K562 (cell line): ENCODE results near the gene TSPAN3. TPM values are rescaled to one million over a fixed set of nuclear protein-coding genes. Genes with fewer than 3 reads are reported as not detected.

ENCODE experiments used
- ATAC-seq: fragments of 200-7000 bp; cut with Tn5 transposase; 3 replicates; pipeline ENCODE4 v1.9.1; 2020; ENCODE audit warnings: moderate library complexity
- Bru-seq: library from RNA; stranded (reverse); fragments of 400-500 nt; gene quantifications from one replicate; lab custom pipeline; 2021; lab: Mats Ljungman, UMichigan
- BruChase-seq, 2 experiments: library from RNA; stranded (reverse); fragments of 400-500 nt; gene quantifications; one replicate each; lab custom pipeline; 2021; lab: Mats Ljungman, UMichigan
- BruUV-seq: library from RNA; stranded (reverse); fragments of 400-500 nt; replicated peaks from 2 replicates; lab custom pipeline; 2021; lab: Mats Ljungman, UMichigan
- CTCF ChIA-PET: fragments of 300-600 bp; formaldehyde crosslinking; extraction: SDS; loops from one replicate; lab custom pipeline; 2021; ENCODE audit warnings: low intra/inter-chr PET ratio; lab: Yijun Ruan, JAX
- POLR2A ChIA-PET: fragments of 300-600, 350-650 bp; sonication (Branson Sonifier 250); formaldehyde crosslinking; extraction: SDS; loops from one replicate; lab custom pipeline; 2021; ENCODE audit warnings: antibody characterized with exemption, inconsistent platforms; lab: Yijun Ruan, JAX
- DNase-seq, 4 experiments: peaks; one replicate each; pipeline versions ENCODE4 v3.0.0 to v3.0.0-alpha.2; 2011 to 2018; ENCODE audit warnings: low spot score in 3 of 4, mixed read lengths in 3 of 4; ENCODE audit errors: extremely low read depth in 1 of 4
- FAIRE-seq: peaks from 2 replicates; lab custom pipeline; 2011; peaks lifted over from hg19 to GRCh38; lab: Jason Lieb, UNC
- H2AFZ ChIP-seq: 2 replicates; pipeline ENCODE4 v1.6.0; 2011; ENCODE audit warnings: low read depth, low read length, control low read depth, inconsistent platforms
- H3K27ac ChIP-seq: fragments of 200-600 bp; 3 replicates; pipeline ENCODE4 v1.8.0; 2011; ENCODE audit warnings: low read depth, mild to moderate bottlenecking, control low read depth, inconsistent platforms, low read length, moderate library complexity, mixed read lengths; ENCODE audit errors: extremely low read depth
- H3K27me3 ChIP-seq, 2 experiments: fragments of 300-600 bp in 1 of 2; 2 replicates in 1 of 2; 3 replicates in 1 of 2; pipeline versions ENCODE4 v1.6.0 to v1.8.0; 2011; ENCODE audit warnings: inconsistent platforms in 2 of 2, low read length in 2 of 2, mild to moderate bottlenecking in 1 of 2, mixed read lengths in 1 of 2, moderate library complexity in 1 of 2; ENCODE audit not compliant: control insufficient read depth in 2 of 2, insufficient read depth in 2 of 2
- H3K36me3 ChIP-seq: fragments of 300-600 bp; 3 replicates; pipeline ENCODE4 v1.8.0; 2011; ENCODE audit warnings: mild to moderate bottlenecking, low read length, inconsistent platforms; ENCODE audit not compliant: control insufficient read depth, insufficient read depth
- H3K4me1 ChIP-seq, 2 experiments: fragments of 200-600 bp in 1 of 2; replicated peaks in 1 of 2; 2 replicates in 1 of 2; 3 replicates in 1 of 2; pipeline versions ENCODE4 v1.5.1 to v1.8.0; 2011; ENCODE audit warnings: inconsistent platforms in 2 of 2, low read length in 2 of 2, mild to moderate bottlenecking in 1 of 2, mixed read lengths in 1 of 2, moderate library complexity in 1 of 2; ENCODE audit not compliant: control insufficient read depth in 2 of 2, insufficient read depth in 2 of 2
- H3K4me2 ChIP-seq: 2 replicates; pipeline ENCODE4 v1.6.1; 2011; ENCODE audit warnings: low read length, control low read depth, inconsistent platforms, mixed read lengths; ENCODE audit not compliant: insufficient read depth
- H3K4me3 ChIP-seq: fragments of 200-600 bp; sonication (generic), shearing (Covaris generic); 2 replicates; pipeline ENCODE4 v1.5.1; 2016; ENCODE audit warnings: control low read depth, inconsistent platforms
- H3K79me2 ChIP-seq: fragments of 200-600 bp; 3 replicates; pipeline ENCODE4 v1.8.0; 2011; ENCODE audit warnings: low read length, inconsistent platforms; ENCODE audit not compliant: control insufficient read depth, insufficient read depth
- H3K9ac ChIP-seq, 2 experiments: 2 replicates each; pipeline versions ENCODE4 v1.6.0 to v1.6.1; 2011; ENCODE audit warnings: low read depth in 2 of 2, low read length in 2 of 2, control low read depth in 1 of 2, inconsistent platforms in 1 of 2, mild to moderate bottlenecking in 1 of 2, mixed read lengths in 1 of 2; ENCODE audit not compliant: insufficient read depth in 1 of 2
- H3K9me1 ChIP-seq: one replicate; pipeline ENCODE4 v1.6.0; 2011; ENCODE audit warnings: inconsistent platforms, mild to moderate bottlenecking, low read length, moderate library complexity; ENCODE audit not compliant: control insufficient read depth, insufficient read depth
- H3K9me3 ChIP-seq: replicated peaks from 2 replicates; pipeline ENCODE4 v1.5.1; 2011; ENCODE audit warnings: low read depth, low read length, inconsistent platforms; ENCODE audit not compliant: control insufficient read depth, insufficient read depth
- H4K20me1 ChIP-seq: replicated peaks from 2 replicates; pipeline ENCODE4 v1.6.1; 2011; ENCODE audit warnings: low read length, inconsistent platforms, mixed read lengths; ENCODE audit not compliant: control insufficient read depth, insufficient read depth
- CTBP1 ChIP-seq: fragments of 450-650 bp; IDR thresholded peaks from 2 replicates; pipeline ENCODE4 v1.6.1; 2016; ENCODE audit warnings: borderline replicate concordance
- ELF2 ChIP-seq: fragments of 250-450 bp; sonication (Bioruptor Pico); IDR thresholded peaks from 2 replicates; pipeline ENCODE4 v1.5.0; 2021; ENCODE audit warnings: mild to moderate bottlenecking
- FOXJ3 ChIP-seq: sonication (generic); formaldehyde crosslinking; IDR thresholded peaks from 2 replicates; pipeline ENCODE4 v1.4.0; 2020; ENCODE audit warnings: mild to moderate bottlenecking, missing genetic modification reagents
- HCFC1 ChIP-seq: IDR thresholded peaks from 2 replicates; pipeline ENCODE4 v1.6.1; 2012; ENCODE audit warnings: low read depth, low read length, improper control_type of control experiment
- ILF3 ChIP-seq: fragments of 450-650 bp; IDR thresholded peaks from 2 replicates; pipeline ENCODE4 v1.6.1; 2018; ENCODE audit warnings: antibody characterized with exemption, mild to moderate bottlenecking, moderate library complexity, borderline replicate concordance
- KAT8 ChIP-seq: fragments of 450-650 bp; IDR thresholded peaks from 2 replicates; pipeline ENCODE4 v1.6.1; 2016; ENCODE audit warnings: low read depth, mild to moderate bottlenecking
- NR2F6 ChIP-seq: fragments of 450-650 bp; formaldehyde crosslinking; IDR thresholded peaks from 2 replicates; pipeline ENCODE4 v1.4.0; 2020; ENCODE audit warnings: mild to moderate bottlenecking
- SAP30 ChIP-seq: fragments of 200-600 bp; sonication (generic); IDR thresholded peaks from 2 replicates; pipeline ENCODE4 v1.6.1; 2012; ENCODE audit warnings: borderline replicate concordance, low read depth, mild to moderate bottlenecking, moderate library complexity, low read length, control low read depth, inconsistent platforms; ENCODE audit not compliant: insufficient read depth, poor library complexity, severe bottlenecking
- TCF3 ChIP-seq: sonication (generic); formaldehyde crosslinking; IDR thresholded peaks from 2 replicates; pipeline ENCODE4 v1.4.0; 2020; ENCODE audit warnings: mild to moderate bottlenecking, missing genetic modification reagents
- ZBTB1 ChIP-seq: sonication (generic); formaldehyde crosslinking; IDR thresholded peaks from 2 replicates; pipeline ENCODE4 v1.8.1; 2023; ENCODE audit warnings: missing genetic modification reagents, low read depth, mild to moderate bottlenecking, borderline replicate concordance
- ZNF57 ChIP-seq: fragments of 450-650 bp; formaldehyde crosslinking; IDR thresholded peaks from 2 replicates; pipeline ENCODE4 v1.4.0; 2020; ENCODE audit warnings: mild to moderate bottlenecking, moderate library complexity
- WGBS: fragments of 100-300 bp; shearing (Covaris generic); methylation state at CpG from one replicate; pipeline ENCODE4 v1.1.6; 2016; ENCODE audit warnings: low coverage, mixed read lengths; ENCODE audit not compliant: insufficient coverage; ENCODE audit errors: missing lambda C conversion rate; 5-methylcytosine and 5-hydroxymethylcytosine counted together
- in situ Hi-C: fragments of 300-500 bp; cut with MboI; formaldehyde crosslinking; loops from 4 replicates; pipeline ENCODE4 v1.15.0; 2018; ENCODE audit warnings: inconsistent platforms, mixed read lengths
- intact Hi-C: fragments of 100-400 bp; cut with micrococcal nuclease; formaldehyde crosslinking; loops from 2 replicates; pipeline ENCODE4 v1.14.2; 2022
- long read RNA-seq, 3 experiments: library from polyadenylated mRNA in 2 of 3; library from RNA in 1 of 3; unstranded in 2 of 3; stranded (forward) in 1 of 3; transcript quantifications; one replicate each; pipeline ENCODE4 v2.0.0, GENCODE V29; 2019 to 2022
- polyA minus RNA-seq, 3 experiments: library from RNA; depleted of rRNA, polyadenylated mRNA; stranded (reverse); fragments of >200 nt; gene quantifications; 2 replicates each; pipeline ENCODE4 v1.2.3, GENCODE V29; 2011
- polyA plus RNA-seq, 8 experiments: library from polyadenylated mRNA; depleted of rRNA in 4 of 8; stranded (reverse) in 5 of 8; unstranded in 3 of 8; fragments of >200 nt; fragmentation: Nextera tagmentation in 2 of 8; fragmentation: Illumina TruSeq in 1 of 8; extraction: Ambion mirVana in 2 of 8; extraction: Trizol in 1 of 8; gene quantifications; 2 replicates each; pipeline versions ENCODE4 v1.2.1 to v1.2.3, GENCODE V29; 2011 to 2014; ENCODE audit warnings: inconsistent platforms in 1 of 8, missing spikeins in 1 of 8
- total RNA-seq, 7 experiments: library from RNA; depleted of rRNA in 6 of 7; stranded (reverse); fragments of >200 nt in 6 of 7; fragmentation: Illumina TruSeq in 2 of 7; extraction: Trizol in 2 of 7; gene quantifications; 2 replicates each; pipeline versions ENCODE4 v1.2.1 to v1.2.3, GENCODE V29; 2011 to 2021; ENCODE audit warnings: low replicate concordance in 1 of 7
- TF ChIP-seq, protein P1 (sequence below): fragments of 250-450 bp; sonication (Bioruptor Pico); IDR thresholded peaks from 2 replicates; pipeline ENCODE4 v1.4.0; 2020
- TF ChIP-seq, protein P2 (sequence below): fragments of 250-450 bp; sonication (Bioruptor Pico); IDR thresholded peaks from 2 replicates; pipeline ENCODE4 v1.4.0; 2020; ENCODE audit warnings: mild to moderate bottlenecking, moderate library complexity

TSPAN3 gene
- total RNA-seq (2011; cell fraction: chromatin; rRNA removed; ENCODE audit: low replicate concordance) = 90.2 and 103 TPM in 2 replicates
- total RNA-seq (2011; cell fraction: nucleolus; rRNA removed) = 110 and 114 TPM in 2 replicates
- 163 and 180 TPM in 2 replicates for total RNA-seq (2011; cell fraction: nucleoplasm; rRNA removed)
- total RNA-seq (2014; rRNA removed) (48.5 and 51.8 TPM in 2 replicates), total RNA-seq (2014; rRNA removed; fragmentation: Illumina TruSeq; extraction: Trizol) (71.1 and 79.7 TPM in 2 replicates), total RNA-seq (2015; rRNA removed; fragmentation: Illumina TruSeq; extraction: Trizol) (69.0 and 71.4 TPM in 2 replicates), total RNA-seq (2021) (57.8 and 67.0 TPM in 2 replicates), polyA plus RNA-seq (2011; rRNA removed) (116 and 144 TPM in 2 replicates), polyA plus RNA-seq (2014; fragmentation: Illumina TruSeq; extraction: Trizol) (60.7 and 72.8 TPM in 2 replicates), polyA plus RNA-seq (2014; fragmentation: Nextera tagmentation; extraction: Ambion mirVana) (10 to 100 TPM; 14.3 to 21.2 TPM), polyA plus RNA-seq (2014; rRNA removed) (66.8 and 82.4 TPM in 2 replicates), polyA minus RNA-seq (2011; rRNA and poly(A)+ RNA removed) (132 and 154 TPM in 2 replicates), Bru-seq, nascent RNA (percentile 76 among the genes with signal in this experiment), BruChase-seq, experiment 1, labeled RNA remaining after a 2-hour chase (percentile 77 among the genes with signal in this experiment), BruChase-seq, experiment 2, labeled RNA remaining after a 6-hour chase (percentile 74 among the genes with signal in this experiment)
- 118 and 156 TPM in 2 replicates for polyA plus RNA-seq (2011; cell fraction: cytosol; rRNA removed)
- polyA plus RNA-seq (2011; cell fraction: nucleus; rRNA removed) = 51.9 and 77.1 TPM in 2 replicates
- polyA plus RNA-seq (2012) = 61.0 and 74.1 TPM in 2 replicates
- 51.4 and 59.6 TPM in 2 replicates for polyA minus RNA-seq (2011; cell fraction: cytosol; rRNA and poly(A)+ RNA removed)
- polyA minus RNA-seq (2011; cell fraction: nucleus; rRNA and poly(A)+ RNA removed) = 12.3 and 25.8 TPM in 2 replicates
- long read RNA-seq, experiment 1, full-length matches to known transcripts = 310 of 349 reads
- long read RNA-seq, experiment 1, partial matches to known transcripts = 35 of 349 reads
- long read RNA-seq, experiment 1, other reads (novel, unspliced or antisense) = 4 of 349 reads
- long read RNA-seq, experiment 2, full-length matches to known transcripts = 65 of 82 reads
- long read RNA-seq, experiment 2, partial matches to known transcripts = 4 of 82 reads
- long read RNA-seq, experiment 2, other reads (novel, unspliced or antisense) = 13 of 82 reads
- long read RNA-seq, experiment 3, full-length matches to known transcripts = 114 of 118 reads
- long read RNA-seq, experiment 3, partial matches to known transcripts = 3 of 118 reads
- long read RNA-seq, experiment 3, other reads (novel, unspliced or antisense) = 1 of 118 reads

DNA sequence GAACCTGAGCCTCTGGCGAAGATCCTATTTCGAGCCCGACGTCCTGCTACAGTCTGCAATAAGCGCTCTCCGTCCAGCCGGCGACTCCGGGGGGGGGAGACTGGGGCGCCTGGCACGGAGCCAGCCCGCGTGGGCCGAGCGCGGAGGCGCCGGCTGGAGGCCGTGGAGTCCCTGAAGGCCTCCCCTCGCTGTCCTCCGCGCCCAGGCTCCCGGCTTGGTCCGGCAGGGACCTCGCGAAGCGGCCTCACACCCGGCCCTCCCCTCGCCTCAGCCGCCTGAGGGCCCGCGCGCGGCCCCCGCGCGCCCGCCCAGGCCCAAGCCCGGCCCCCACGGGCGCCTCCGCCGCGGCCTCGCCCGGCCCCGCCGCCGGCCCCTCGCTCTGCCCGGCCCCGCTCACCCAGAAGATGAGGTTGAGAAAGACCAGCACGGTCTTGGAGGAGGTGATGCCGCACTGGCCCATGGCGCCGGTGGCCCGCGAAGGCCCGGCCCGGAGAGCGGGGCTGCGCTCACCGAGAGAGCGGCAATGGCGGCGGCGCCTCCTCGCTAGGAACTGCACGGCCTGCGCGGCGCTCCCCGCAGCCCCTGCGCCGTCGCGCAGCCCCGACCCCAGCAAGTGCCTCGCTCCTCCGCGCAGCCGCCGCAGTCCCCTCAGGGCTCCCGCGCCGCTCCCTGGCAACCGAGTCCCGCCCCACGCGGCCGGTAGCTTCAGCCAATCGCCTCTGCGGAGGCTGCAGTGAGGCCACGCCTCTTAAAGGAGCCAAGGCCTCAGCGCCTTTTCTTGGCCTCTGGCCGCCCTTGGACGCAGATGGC is at the start of gene TSPAN3:
TSS of gene TSPAN3 (minus strand) at position 615 of the 810 bp plus-strand sequence. CDS start at position 460, 155 bp downstream.
- DNase-seq (peak; percentile 95 to 97 (median 96)), FAIRE-seq (peak; percentile 86), ATAC-seq (peak; percentile 99)
- Histone ChIP-seq H4K20me1 (0 out of 2 replicates have a peak, but pooled peaks cover 9% of the 10 kb centered on the region), H3K27me3 (peaks cover 12 to 25% of the 10 kb centered on the region in 2 experiments; a peak in 4 of 5 replicates), H3K79me2 (peaks cover 39% of the 10 kb centered on the region), H3K4me3 (peak within 1 kb of the TSS; percentile 81), H2AFZ (peak within 1 kb of the TSS; percentile 92), H3K9me1 (peaks cover 5% of the 10 kb centered on the region), H3K9ac (peak within 1 kb of the TSS; percentile 74 to 97), H3K4me2 (peak within 1 kb of the TSS; percentile 84), H3K9me3 (no peaks in the 10 kb centered on the region), H3K4me1 (peaks cover 11 to 33% of the 10 kb centered on the region in 2 experiments), H3K36me3 (peaks cover 8% of the 10 kb centered on the region; the same call in 1 of the 3 replicates), H3K27ac (peak within 1 kb of the TSS; percentile 81)
- POLR2A ChIA-PET = interaction anchor here (0.6 to 1.4 kb wide), 5 partner anchors 12 to 93 kb away, joined by 3 to 5 read pairs (median 3); no protein-coding TSS in a partner anchor
- no TSS peak for BruUV-seq
- intact Hi-C loops = no loop called here
- under 1% methylated on average over 47 of the region's 97 CpGs for WGBS
- CTCF ChIA-PET = interaction anchor here (0.6 kb wide), 1 partner anchor 23 kb away, joined by 3 read pairs; no protein-coding TSS in a partner anchor
- in situ Hi-C loops = no loop called here
- TF ChIP-seq CTBP1 (peak; percentile 66), SAP30 (no peak), ILF3 (no peak), ZNF57 (CRISPR knock-in tag) (no peak), HCFC1 (peak; percentile 23; the same call in 1 of the 2 replicates), ELF2 (no peak), KAT8 (no peak), TCF3 (no peak), FOXJ3 (no peak), NR2F6 (CRISPR knock-in tag) (no peak), ZBTB1 (no peak)
- TF ChIP-seq, protein P1, sequence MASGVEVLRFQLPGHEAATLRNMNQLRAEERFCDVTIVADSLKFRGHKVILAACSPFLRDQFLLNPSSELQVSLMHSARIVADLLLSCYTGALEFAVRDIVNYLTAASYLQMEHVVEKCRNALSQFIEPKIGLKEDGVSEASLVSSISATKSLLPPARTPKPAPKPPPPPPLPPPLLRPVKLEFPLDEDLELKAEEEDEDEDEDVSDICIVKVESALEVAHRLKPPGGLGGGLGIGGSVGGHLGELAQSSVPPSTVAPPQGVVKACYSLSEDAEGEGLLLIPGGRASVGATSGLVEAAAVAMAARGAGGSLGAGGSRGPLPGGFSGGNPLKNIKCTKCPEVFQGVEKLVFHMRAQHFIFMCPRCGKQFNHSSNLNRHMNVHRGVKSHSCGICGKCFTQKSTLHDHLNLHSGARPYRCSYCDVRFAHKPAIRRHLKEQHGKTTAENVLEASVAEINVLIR (CRISPR knock-in tag) = no peak
- TF ChIP-seq, protein P2, sequence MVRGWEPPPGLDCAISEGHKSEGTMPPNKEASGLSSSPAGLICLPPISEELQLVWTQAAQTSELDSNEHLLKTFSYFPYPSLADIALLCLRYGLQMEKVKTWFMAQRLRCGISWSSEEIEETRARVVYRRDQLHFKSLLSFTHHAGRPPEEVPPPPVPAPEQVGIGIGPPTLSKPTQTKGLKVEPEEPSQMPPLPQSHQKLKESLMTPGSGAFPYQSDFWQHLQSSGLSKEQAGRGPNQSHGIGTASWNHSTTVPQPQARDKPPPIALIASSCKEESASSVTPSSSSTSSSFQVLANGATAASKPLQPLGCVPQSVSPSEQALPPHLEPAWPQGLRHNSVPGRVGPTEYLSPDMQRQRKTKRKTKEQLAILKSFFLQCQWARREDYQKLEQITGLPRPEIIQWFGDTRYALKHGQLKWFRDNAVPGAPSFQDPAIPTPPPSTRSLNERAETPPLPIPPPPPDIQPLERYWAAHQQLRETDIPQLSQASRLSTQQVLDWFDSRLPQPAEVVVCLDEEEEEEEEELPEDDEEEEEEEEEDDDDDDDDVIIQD (CRISPR knock-in tag) = no peak
